Ishikawa (cell line): ENCODE data around the gene ASMTL.

ENCODE experiments used
- CEBPB ChIP-seq: IDR thresholded peaks from 2 replicates; pipeline ENCODE4 v1.6.1; 2012
- CREB1 ChIP-seq: IDR thresholded peaks from 2 replicates; pipeline ENCODE4 v1.6.1; 2012; ENCODE audit warnings: low read depth
- EGR1 ChIP-seq: IDR thresholded peaks from 2 replicates; pipeline ENCODE4 v1.6.1; 2012
- EP300 ChIP-seq: IDR thresholded peaks from 2 replicates; pipeline ENCODE4 v1.6.1; 2012; ENCODE audit warnings: borderline replicate concordance
- FOXM1 ChIP-seq: IDR thresholded peaks from 2 replicates; pipeline ENCODE4 v1.6.1; 2012; ENCODE audit warnings: low read depth, borderline replicate concordance
- MAX ChIP-seq: IDR thresholded peaks from 2 replicates; pipeline ENCODE4 v1.6.1; 2012
- NFIC ChIP-seq: IDR thresholded peaks from 2 replicates; pipeline ENCODE4 v1.6.1; 2012
- RAD21 ChIP-seq: IDR thresholded peaks from 2 replicates; pipeline ENCODE4 v1.6.1; 2012; ENCODE audit warnings: low read depth
- REST ChIP-seq: IDR thresholded peaks from 2 replicates; pipeline ENCODE4 v1.6.1; 2012; ENCODE audit warnings: low read depth, mild to moderate bottlenecking
- TAF1 ChIP-seq: IDR thresholded peaks from 2 replicates; pipeline ENCODE4 v1.6.1; 2012; ENCODE audit warnings: low read depth, mild to moderate bottlenecking
- TCF12 ChIP-seq: IDR thresholded peaks from 2 replicates; pipeline ENCODE4 v1.6.1; 2012; ENCODE audit warnings: low read depth
- TEAD4 ChIP-seq: IDR thresholded peaks from 2 replicates; pipeline ENCODE4 v1.6.1; 2012
- USF1 ChIP-seq: IDR thresholded peaks from 2 replicates; pipeline ENCODE4 v1.6.1; 2012
- YY1 ChIP-seq: IDR thresholded peaks from 2 replicates; pipeline ENCODE4 v1.6.1; 2012; ENCODE audit warnings: low read depth

GRCh38 chrX:1477229-1477628 is 24.5 kb upstream of the ASMTL start:
- no peak for TF ChIP-seq REST
- TF ChIP-seq TCF12: no peak
- no peak for TF ChIP-seq MAX
- TF ChIP-seq USF1: no peak
- TF ChIP-seq EGR1: no peak
- TF ChIP-seq RAD21: no peak
- no peak for TF ChIP-seq NFIC
- TF ChIP-seq YY1: no peak
- TF ChIP-seq FOXM1: no peak
- no peak for TF ChIP-seq EP300
- TF ChIP-seq CREB1: no peak
- TF ChIP-seq TEAD4: no peak
- TF ChIP-seq CEBPB: no peak
- no peak for TF ChIP-seq TAF1
